NT2/D1 (cell line): ENCODE results near the gene HINT3.

ENCODE experiments used
- SUZ12 ChIP-seq: IDR thresholded peaks from 2 replicates; pipeline ENCODE4 v1.6.1; 2011; ENCODE audit not compliant: insufficient read length, insufficient read depth; ENCODE audit errors: extremely low read depth
- YY1 ChIP-seq: IDR thresholded peaks from 2 replicates; pipeline ENCODE4 v1.6.1; 2011; ENCODE audit not compliant: insufficient read length, insufficient read depth
- ZNF274 ChIP-seq: IDR thresholded peaks from 2 replicates; pipeline ENCODE4 v1.6.1; 2011; ENCODE audit warnings: mild to moderate bottlenecking, low read depth, low read length

DNA sequence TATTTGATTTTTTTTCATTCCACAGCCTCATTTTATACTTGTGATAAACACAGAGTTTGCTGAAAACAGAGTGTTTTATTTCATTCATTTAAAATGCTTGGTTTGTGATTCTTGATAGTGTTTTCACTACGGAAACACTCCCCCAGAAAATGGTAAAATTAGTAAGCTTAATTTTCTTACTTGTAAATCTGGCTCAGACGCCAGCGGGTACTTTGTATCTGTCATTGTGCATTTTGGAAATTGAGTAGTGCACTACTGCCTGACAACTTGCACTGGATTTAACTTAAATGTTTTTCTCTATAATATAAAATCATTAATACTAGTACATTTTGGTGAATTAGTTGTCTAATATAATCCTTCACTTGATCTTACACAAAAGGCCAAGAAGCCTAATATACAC lies 37.0 kb upstream of the HINT3 start:
- TF ChIP-seq YY1 (no peak), ZNF274 (no peak), SUZ12 (no peak)
